Muscle of leg (tissue), 11 donors: ENCODE results near the gene KLHL42. TPM values are rescaled to one million over a fixed set of nuclear protein-coding genes. Genes with fewer than 3 reads are reported as not detected.
"Not testable (repeated sequence)": the region's sequence is repeated elsewhere in the genome, so short reads cannot be mapped to it uniquely, and the experiment has no call there.

ENCODE experiments used
- DNase-seq: peaks from one replicate; pipeline ENCODE4 v3.0.0; 2013
- H3K27ac ChIP-seq: one replicate; pipeline ENCODE4 v1.5.1; 2013; ENCODE audit warnings: mild to moderate bottlenecking, low read length, control low read depth
- H3K27me3 ChIP-seq: one replicate; pipeline ENCODE4 v1.6.1; 2013; ENCODE audit warnings: low read length; ENCODE audit not compliant: control insufficient read depth, insufficient read depth
- H3K36me3 ChIP-seq: one replicate; pipeline ENCODE4 v1.6.1; 2013; ENCODE audit warnings: low read length; ENCODE audit not compliant: control insufficient read depth, insufficient read depth
- H3K4me1 ChIP-seq: one replicate; pipeline ENCODE4 v1.6.1; 2013; ENCODE audit warnings: low read length; ENCODE audit not compliant: control insufficient read depth, insufficient read depth
- H3K4me3 ChIP-seq: one replicate; pipeline ENCODE4 v1.5.1; 2013; ENCODE audit warnings: low read length, control low read depth
- H3K9me3 ChIP-seq: replicated peaks from 2 replicates; pipeline ENCODE4 v1.6.1; 2013; ENCODE audit warnings: low read depth, low read length; ENCODE audit not compliant: control insufficient read depth
- WGBS: methylation state at CpG from one replicate; pipeline ENCODE4 v1.1.5; 2013; ENCODE audit warnings: missing lambda C conversion rate; ENCODE audit not compliant: insufficient coverage; 5-methylcytosine and 5-hydroxymethylcytosine counted together
- polyA plus RNA-seq, 8 donors: library from polyadenylated mRNA; unstranded; fragments of 120-200 nt; gene quantifications; one replicate each; pipeline versions ENCODE4 v1.2.1 to v1.2.3, GENCODE V29; 2013; ENCODE audit warnings: inconsistent platforms in 1 of 8, low replicate concordance in 1 of 8; ENCODE audit not compliant: insufficient read length in 8 of 8, insufficient read depth in 1 of 8
- total RNA-seq: library from RNA; stranded (reverse); fragments of 120-200 nt; gene quantifications from one replicate; pipeline ENCODE4 v1.2.4, GENCODE V29; 2013

Gene KLHL42
- total and polyA plus RNA-seq, 9 donors: 10.1 to 19.0 (median 13.7) TPM

DNA sequence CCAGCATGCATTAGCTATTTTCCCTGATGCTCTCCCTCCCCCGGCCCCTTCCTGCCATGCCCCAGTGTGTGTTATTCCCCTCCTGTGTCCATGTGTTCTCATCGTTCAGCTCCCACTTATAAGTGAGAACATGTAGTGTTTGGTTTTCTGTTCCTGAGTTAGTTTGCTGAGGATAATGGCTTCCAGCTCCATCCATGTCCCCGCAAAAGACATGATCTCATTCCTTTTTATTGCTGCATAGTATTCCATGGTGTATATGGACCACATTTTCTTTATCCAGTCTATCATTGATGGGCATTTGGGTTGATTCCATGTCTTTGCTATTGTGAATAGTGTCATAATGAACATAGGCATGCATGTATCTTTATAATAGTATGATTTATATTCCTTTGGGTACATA is 65.7 kb downstream of the KLHL42 start:
- not testable (repeated sequence) for H3K4me1 ChIP-seq, H3K4me3 ChIP-seq, DNase-seq, H3K9me3 ChIP-seq, H3K36me3 ChIP-seq, H3K27me3 ChIP-seq, H3K27ac ChIP-seq
- WGBS: no CpG with 5 or more reads among the region's 3 CpGs

DNA sequence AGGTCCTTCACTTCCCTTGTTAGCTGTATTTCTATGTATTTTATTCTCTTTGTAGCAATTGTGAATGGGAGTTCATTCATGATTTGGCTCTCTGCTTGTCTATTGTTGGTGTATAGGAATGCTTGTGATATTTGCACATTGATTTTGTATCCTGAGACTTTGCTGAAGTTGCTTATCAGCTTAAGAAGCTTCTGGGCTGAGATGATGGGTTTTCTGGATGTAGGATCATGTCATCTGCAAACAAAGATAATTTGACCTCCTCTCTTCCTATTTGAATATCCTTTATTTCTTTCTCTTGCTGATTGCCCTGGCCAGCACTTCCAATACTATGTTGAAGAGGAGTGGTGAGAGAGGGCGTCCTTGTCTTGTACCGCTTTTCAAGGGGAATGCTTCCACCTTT is 67.3 kb downstream of the KLHL42 start:
- not testable (repeated sequence) for H3K4me1 ChIP-seq, H3K27ac ChIP-seq, H3K9me3 ChIP-seq, H3K36me3 ChIP-seq, DNase-seq, H3K27me3 ChIP-seq, H3K4me3 ChIP-seq
- 100% methylated on average over 2 of the region's 2 CpGs for WGBS

GRCh38 chr12:27851311-27851710 is 71.3 kb downstream of the KLHL42 start:
- no peak for DNase-seq
- no peaks in the 10 kb centered on the region for H3K4me1 ChIP-seq

DNA sequence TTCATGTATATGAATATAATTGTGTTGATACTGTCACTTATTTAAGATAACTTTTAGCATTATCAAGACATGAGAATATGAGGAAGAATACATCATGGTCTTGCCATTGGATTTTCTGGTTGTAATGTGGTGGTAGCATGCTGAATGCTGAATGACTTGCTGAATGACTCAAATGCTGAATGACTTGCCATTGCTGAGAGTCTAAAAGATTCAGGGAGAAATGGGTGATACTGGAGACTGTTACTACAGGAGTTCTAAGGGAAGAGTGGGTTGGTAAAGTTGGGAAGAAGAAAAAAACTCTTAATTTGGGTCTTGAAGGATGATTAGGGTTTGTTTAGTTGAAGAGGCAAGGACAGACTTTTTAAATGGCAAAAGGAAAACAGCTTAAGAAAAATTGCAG is 72.1 kb downstream of the KLHL42 start:
- DNase-seq: no peak
- peaks cover 2% of the 10 kb centered on the region for H3K9me3 ChIP-seq

More at GRCh38 chr12:27851311-27851710, 71.3 kb downstream of the KLHL42 start:
- Histone ChIP-seq H3K27ac (no peak overlapping the region), H3K4me3 (no peak overlapping the region), H3K27me3 (no peaks in the 10 kb centered on the region), H3K9me3 (peaks cover 4% of the 10 kb centered on the region), H3K36me3 (no peaks in the 10 kb centered on the region)

More for the DNA sequence above, 72.1 kb downstream of the KLHL42 start:
- Histone ChIP-seq H3K4me3 (no peak overlapping the region), H3K36me3 (no peaks in the 10 kb centered on the region), H3K27ac (no peak overlapping the region), H3K4me1 (no peaks in the 10 kb centered on the region), H3K27me3 (no peaks in the 10 kb centered on the region)

Other genes with a start within 250 kb of the KLHL42 start
- gene REP15, start 83.8 kb upstream of the KLHL42 start, total RNA-seq: 1.3 TPM
- 1 to 10 TPM; 1.0 to 2.3 (median 1.6) TPM for gene REP15, start 83.8 kb upstream of the KLHL42 start, polyA plus RNA-seq
- 53.2 TPM for gene MRPS35, start 69.4 kb upstream of the KLHL42 start, total RNA-seq
- gene MRPS35, start 69.4 kb upstream of the KLHL42 start, polyA plus RNA-seq: 10 to 100 TPM; 45.1 to 49.4 (median 48.1) TPM
- not detected for gene MANSC4, start within 50 bp of the KLHL42 start, total RNA-seq
- under 1 TPM in 2 of 8 donors, not detected in 6; 0.23 to 0.24 TPM for gene MANSC4, start within 50 bp of the KLHL42 start, polyA plus RNA-seq
- 2.5 TPM for gene PTHLH, start 192.5 kb downstream of the KLHL42 start, total RNA-seq
- 1 to 10 TPM in 7 of 8 donors, under 1 TPM in 1; 0.88 to 3.8 (median 2.5) TPM for gene PTHLH, start 192.5 kb downstream of the KLHL42 start, polyA plus RNA-seq